VCaP (cell line): Measurements from ENCODE around the gene RGS2.

Experiments
- H3K27ac ChIP-seq: fragments of 450-650 bp; 2 replicates; pipeline ENCODE4 v1.5.1; 2017
- TF ChIP-seq, protein P1 (sequence below): fragments of 450-650 bp; conservative IDR thresholded peaks from 2 replicates; pipeline ENCODE4 v1.5.1; 2017; ENCODE audit warnings: mild to moderate bottlenecking, moderate library complexity

The RGS2 gene

DNA sequence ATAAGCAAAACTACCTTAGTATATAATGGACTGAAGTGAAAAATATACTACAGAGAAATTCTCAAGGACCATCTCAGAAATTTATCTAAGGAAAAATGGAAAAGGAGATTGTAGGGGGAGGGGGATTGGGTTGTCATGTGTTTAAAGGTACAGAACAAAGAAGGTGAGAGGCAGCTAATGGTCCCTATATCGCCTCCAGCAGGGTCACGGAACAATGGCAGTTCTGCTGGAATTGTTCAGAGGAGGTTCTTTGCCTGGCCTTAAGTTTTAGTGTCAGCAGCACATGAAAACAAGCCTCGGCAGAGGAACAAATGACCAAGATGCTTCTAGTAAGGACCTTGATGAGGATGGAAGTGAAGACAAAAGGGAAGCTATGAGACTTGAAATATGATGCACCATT, 42.0 kb upstream of the RGS2 start:
- TF ChIP-seq, protein P1, sequence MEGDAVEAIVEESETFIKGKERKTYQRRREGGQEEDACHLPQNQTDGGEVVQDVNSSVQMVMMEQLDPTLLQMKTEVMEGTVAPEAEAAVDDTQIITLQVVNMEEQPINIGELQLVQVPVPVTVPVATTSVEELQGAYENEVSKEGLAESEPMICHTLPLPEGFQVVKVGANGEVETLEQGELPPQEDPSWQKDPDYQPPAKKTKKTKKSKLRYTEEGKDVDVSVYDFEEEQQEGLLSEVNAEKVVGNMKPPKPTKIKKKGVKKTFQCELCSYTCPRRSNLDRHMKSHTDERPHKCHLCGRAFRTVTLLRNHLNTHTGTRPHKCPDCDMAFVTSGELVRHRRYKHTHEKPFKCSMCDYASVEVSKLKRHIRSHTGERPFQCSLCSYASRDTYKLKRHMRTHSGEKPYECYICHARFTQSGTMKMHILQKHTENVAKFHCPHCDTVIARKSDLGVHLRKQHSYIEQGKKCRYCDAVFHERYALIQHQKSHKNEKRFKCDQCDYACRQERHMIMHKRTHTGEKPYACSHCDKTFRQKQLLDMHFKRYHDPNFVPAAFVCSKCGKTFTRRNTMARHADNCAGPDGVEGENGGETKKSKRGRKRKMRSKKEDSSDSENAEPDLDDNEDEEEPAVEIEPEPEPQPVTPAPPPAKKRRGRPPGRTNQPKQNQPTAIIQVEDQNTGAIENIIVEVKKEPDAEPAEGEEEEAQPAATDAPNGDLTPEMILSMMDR: no peak

DNA sequence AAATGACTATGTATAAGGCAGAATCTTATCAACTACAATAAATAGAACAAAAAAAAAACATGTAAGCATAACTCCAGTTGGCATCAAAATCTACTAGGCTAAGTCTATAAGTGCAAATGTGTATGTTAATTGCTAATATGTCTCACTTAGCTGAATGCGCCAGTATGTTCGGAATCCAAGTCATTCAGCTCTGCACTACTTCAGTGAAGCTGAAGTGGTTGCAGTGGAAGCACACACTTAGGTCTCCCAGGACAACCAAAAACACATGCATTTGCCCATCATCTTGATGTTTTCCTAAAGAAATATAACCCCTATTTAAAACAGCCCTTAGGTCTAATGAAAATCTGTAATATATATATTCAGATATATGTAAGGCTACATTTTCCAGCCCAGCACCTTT, 41.0 kb upstream of the RGS2 start:
- TF ChIP-seq, protein P1: no peak
- no peak overlapping the region for H3K27ac ChIP-seq

More for the DNA sequence above, 42.0 kb upstream of the RGS2 start:
- H3K27ac ChIP-seq: no peak overlapping the region

DNA sequence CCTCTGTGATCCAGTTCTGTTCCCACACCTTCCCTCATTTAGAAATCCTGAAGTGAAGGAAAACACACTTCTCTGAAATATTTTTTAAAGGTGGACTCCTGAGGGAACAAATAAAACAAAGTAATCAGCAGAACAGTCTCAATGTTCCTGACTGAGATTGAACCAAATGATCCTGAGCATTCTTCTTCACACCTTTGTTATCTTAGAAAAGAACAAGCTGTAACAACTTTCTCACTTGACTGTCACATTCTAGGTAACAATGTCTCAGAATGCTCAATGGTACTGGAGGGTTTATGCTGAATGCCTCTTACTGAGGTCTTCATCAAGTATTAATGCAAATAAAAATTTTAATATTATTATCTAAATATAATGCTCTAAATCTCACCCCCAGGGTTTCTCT, 40.4 kb upstream of the RGS2 start:
- TF ChIP-seq, protein P1: no peak
- H3K27ac ChIP-seq: no peak overlapping the region

DNA sequence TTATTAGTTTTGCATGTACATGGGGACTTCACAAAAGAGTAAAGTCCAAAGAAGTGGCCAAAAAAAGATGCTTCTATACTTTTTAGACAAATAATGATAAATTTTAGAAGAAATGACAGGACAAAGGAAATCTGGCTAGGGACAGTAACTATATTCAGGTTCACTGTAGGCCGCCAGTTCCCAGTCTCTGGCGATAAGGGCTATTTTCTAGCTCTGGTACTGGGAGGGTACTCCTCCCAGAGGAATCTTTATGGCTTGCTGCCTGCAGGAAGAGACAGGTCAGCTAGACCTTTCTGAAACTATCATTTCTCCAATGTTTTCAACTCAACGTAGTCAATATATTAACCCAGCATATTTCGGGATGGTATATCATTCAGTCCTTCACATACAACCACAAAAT, 37.5 kb upstream of the RGS2 start:
- no peak overlapping the region for H3K27ac ChIP-seq
- TF ChIP-seq, protein P1: no peak

DNA sequence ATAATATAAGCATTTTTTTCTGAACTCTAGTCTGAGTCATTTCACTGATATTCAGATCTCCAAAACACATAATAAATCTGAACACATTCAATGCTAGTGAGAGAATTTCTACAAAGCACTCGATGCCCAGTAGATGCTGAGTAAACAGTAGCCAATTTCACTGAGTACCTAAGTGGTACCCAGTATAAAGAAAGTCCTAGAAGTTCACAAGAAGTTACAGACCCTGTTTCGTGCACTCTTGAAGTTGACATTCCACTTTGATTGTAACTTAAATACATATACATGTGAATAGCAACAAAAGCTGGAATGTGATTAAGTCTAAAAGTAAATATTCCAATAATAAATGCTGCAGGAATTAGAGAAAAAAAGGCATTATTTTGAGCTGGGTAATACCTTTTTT, 33.2 kb upstream of the RGS2 start:
- H3K27ac ChIP-seq: no peak overlapping the region
- TF ChIP-seq, protein P1: no peak

DNA sequence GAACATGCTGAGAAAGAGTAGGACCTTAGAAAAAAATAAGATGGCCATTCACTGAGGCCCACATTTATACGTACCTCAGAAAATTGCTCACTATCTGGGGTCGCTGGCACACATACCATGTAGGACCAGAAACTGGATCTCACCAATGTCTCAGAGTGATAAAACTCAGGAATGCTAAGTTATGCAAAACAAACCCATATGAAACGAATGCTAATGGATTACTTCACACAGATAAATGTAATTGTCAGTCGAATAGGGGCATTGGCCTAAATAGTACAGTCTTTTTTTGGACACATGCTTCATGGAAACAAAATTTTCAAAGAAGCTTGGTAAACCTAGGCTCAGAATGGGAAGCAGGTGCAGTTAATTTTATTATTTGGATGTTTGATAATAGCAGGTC, 32.6 kb upstream of the RGS2 start:
- TF ChIP-seq, protein P1: no peak
- no peak overlapping the region for H3K27ac ChIP-seq

DNA sequence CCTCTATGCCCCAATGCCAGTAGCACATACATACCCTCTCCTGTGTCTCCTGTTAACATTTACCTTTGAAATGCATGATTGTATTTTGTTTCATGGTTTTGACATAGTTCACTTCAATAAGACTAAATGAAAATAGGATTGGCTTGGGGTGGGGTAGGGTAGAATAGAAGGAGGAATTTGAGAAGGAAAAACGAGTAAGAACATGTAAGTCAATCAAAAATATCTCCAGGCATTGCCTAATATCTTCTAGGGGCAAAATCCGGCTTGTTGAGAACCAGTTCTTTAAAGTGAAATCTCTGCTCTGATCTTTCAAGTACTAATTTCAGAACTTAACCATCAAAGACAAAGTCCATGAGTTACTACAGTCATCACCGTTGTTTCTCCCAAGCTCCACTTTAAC, 31.8 kb upstream of the RGS2 start:
- TF ChIP-seq, protein P1: no peak
- H3K27ac ChIP-seq: no peak overlapping the region

DNA sequence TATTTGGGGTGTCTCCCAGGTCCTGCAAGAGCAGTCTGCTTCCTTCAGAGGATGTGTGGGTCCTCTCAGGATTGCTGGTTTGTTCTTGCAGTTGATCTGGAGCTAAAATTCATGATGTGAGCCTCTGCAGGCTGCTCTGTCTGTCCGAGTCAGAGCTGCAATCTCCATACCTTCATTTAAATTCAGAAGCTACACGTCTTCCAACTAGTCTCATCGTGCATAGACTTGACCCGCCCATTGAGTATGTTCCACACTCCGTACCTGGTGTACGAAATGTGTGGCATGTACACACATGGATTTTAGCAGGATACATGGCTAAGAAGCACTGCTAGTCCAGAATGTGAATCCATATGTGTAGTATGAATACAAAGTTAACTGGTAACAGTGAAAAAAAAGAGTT, 25.0 kb upstream of the RGS2 start:
- TF ChIP-seq, protein P1: no peak
- H3K27ac ChIP-seq: no peak overlapping the region
